ENCODE results near the gene DUSP23. TPM values are rescaled to one million over a fixed set of nuclear protein-coding genes. Genes with fewer than 3 reads are reported as not detected.

The DUSP23 gene
- 21.4 TPM for total RNA-seq

DNA sequence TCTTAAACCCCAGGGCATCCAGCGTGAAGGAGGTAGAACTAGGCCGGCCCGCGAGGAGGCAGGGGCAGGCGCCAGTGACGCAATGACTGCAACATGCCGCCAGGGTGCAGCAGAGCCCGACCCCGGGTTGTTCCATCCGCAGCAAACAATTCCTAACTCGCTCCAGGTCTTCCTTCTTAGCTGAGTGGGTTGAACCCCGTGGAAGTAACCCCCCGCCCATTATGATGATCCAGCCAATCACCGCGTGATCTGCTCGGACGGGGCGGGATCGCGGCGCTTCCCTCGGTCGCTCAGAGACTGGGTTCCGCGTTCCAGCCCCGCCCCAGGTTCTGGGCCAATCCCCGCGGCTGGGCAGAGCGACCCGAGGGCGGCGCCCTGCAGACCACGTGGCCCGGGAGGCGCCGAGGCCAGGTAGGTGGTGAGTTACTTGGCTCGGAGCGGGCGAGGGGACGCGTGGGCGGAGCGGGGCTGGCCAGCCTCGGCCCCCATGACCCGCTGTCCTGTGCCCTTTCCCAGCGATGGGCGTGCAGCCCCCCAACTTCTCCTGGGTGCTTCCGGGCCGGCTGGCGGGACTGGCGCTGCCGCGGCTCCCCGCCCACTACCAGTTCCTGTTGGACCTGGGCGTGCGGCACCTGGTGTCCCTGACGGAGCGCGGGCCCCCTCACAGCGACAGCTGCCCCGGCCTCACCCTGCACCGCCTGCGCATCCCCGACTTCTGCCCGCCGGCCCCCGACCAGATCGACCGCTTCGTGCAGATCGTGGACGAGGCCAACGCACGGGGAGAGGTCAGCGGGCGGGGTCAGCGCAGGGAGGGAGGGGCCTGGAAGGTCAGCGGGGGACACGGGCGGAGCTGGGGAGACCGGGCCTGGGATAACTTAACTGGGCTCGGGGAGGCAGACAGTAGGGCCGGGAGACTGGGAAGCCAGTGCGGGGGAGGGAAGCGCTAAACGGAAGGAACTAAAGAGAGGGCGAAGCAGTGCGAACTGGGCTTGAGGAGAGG, at the start of gene DUSP23:
DUSP23 (plus strand) TSS at position 380 of the 1,000 bp plus-strand sequence; CDS start at position 519, 139 bp downstream.
- DNase-seq: peak; percentile 95

DNA sequence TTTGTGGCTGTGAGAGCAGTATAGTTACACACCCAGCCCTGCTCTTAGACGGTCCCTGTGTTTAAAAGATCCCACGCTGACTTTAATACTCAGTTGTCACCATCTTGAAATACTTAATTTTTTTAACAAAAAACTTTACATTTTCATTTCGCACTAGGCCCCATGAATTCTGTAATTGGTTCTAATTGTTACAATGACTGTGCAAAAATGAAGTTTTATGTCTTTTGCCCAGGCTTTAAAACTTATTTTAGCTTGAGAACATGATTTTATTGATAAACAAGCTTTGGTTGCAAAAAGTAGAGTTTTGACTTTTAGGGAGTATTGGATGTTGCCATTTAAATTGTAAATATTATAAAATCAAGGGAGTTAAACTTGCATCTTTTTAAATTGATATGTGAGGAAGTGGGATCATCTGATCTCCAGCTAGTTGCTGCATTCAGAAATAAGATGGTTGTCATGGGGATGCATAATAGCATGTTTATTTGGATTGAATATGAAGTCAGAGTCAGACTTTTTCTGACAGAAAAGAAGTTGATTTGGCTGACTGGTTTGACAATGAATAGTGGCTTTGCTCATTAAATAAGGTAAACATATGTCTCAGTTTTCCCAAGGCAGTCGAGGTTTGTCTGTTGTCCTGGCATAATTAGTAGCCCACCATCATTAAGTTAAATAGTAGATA, 43.4 kb upstream of the DUSP23 start:
- DNase-seq: no peak

DNA sequence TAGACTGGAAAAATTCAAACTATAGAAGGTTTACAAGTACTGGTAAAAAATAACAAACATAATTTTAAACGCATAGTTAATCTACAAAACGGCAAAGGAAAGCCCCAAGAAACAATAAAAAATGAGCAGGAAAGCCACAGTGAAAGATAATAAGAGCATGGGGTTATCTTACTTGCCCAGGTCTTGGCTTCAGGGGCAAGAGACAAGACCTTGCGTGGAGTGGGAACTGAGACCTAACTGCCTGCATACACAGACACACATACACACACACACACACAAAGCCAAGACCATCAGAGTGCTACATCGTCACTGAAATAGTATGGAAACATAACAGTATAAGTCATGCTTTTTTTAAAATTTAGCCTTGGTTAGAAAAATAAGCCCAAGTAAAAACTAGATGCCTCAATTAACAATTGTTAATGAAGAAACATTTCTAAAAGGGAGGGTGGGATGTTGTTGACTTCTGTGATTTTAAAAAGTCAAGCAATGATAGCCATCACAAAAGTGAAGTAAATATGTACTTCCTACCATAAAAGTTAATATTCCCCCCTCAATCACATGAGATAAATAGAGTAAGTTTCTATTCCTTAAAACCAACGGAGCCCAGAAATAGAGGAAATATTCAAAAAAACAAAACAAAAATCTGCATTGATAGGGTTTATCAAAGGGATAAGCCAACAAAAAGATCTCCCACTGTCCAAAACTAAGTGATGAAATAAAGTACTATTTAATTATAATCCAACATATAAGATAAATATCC, 36.9 kb upstream of the DUSP23 start:
- DNase-seq: no peak

DNA sequence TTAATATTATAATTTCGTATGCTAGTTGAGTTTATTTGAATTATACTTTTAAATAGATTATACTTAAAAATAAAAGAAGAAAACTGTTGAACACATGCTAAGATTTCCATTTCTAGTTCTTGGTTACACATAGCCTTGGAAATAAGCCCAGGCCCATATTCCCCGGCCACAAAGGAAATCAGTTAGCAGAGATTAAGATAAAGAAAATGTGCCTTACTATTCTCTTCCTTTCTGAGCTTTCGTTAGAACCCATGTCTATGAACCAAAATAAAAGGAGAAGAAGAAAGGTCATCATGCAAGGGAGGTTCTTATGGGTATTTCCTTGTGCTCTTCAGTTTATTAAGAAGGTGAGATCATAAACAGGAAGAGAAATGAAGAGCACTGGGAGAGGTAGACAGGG, 34.1 kb upstream of the DUSP23 start:
- DNase-seq: no peak

DNA sequence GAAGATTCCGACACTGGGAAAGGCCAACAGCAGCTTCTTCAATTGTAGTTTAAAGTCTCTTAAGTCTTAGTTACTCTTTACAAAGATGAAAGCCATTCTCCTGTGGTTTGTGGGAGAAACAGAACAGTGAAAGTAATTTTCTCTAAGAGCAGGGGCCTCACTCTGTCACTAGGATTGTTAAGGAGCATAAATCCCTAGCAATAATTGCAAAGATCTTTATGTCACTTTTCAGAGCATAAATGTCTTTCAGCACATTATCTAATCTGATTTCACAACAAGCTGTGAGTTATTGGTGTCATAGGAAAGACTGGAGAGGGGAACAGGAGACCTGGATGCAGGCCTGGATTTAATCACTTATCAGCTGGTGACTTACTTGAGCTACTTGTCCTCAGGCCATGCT, 32.4 kb upstream of the DUSP23 start:
- DNase-seq: no peak

DNA sequence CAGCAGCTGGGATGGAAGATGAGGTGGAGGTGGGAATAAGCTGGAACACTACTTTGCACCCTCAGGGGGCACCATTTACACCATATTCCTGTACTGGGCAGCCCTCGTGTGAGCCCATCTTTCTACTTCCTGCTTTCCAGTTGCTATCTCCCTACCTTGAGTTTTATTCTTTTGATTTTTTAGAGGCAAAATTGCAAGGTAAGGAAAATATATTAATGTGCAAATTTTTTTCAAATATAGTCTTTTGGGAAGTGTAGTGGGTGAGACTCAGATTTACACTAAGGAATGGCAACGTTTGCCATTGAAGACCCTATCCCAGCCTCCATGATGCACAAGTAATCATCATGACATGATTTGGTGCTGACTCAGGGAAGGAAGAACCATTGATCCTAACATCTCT, 31.1 kb upstream of the DUSP23 start:
- no peak for DNase-seq

DNA sequence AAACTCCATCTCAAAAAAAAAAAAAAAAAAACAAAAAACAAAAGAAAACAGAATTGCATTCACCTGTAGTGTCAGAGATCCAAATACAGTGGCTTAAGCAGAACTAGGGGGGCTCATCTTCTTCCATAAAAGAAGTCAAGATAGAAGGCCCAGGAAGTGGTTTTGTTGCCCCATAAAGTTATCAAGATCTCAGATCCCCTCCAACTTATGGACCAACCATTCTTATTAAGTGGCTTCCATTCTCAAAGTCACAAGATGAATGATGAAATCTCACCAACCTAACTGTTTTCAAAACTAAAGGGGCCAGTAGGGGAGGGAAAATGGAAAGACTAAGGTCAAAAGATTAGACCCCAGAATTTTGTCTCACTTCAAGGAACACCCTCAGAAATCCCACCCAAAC, 30.1 kb upstream of the DUSP23 start:
- DNase-seq: no peak

DNA sequence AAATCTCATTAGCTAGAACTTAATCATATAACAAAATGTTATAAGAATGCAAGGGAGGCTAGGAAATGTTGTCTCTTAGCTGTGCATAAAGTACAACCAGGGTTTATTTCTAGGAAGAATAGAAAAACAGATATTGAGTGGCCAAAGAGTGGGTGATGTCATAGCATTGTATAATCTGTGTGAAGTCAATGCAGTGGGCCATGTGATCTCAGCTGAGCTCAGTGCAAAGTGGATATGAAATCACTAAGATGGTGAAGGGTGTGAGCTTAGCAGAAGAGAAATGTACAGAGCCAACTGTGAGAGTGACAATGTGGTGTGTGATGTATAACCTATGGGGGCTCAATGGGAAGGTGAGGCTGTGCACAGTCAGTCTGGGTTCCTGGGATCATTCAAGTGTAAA, 29.7 kb upstream of the DUSP23 start:
- no peak for DNase-seq

DNA sequence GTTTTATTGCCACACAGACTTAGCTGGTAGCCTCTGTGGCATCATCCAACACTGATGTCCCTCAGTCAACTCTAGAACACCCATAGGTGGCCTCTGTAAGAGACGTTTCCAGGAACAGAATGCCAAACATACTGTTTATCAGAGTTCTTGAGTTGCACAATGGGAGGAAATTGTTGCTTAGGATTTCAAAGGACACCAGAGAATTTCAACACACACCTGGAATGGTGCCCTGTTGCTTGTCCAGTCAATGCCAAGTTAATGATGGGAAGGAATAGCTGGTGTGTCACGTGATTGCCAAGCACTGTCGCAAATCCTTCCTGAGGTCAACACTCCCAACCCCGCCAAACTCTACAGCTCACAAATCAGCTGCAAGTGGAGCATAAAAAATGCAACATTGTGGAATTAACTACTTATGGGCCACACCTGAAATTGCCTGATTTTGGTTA, 28.6 kb upstream of the DUSP23 start:
- DNase-seq: no peak

DNA sequence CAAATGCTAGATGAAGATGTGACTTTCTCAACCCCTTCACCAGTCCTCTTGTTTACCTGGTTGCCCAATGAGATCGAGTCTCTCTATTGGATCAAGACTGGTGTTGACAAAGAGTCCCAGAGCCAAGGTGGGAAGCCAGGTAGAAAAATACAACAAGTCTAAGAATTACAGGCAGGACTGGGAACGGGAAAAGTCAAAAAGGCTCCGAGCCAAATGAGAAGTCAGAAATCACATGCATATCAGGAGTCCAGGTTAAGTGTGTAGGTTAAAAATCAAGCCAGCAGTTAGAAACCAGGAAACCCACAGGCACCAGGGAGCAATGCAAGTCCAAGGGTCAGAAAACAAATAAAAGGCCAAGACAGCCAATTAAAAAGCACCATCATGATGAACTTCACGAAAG, 27.4 kb upstream of the DUSP23 start:
- DNase-seq: no peak

DNA sequence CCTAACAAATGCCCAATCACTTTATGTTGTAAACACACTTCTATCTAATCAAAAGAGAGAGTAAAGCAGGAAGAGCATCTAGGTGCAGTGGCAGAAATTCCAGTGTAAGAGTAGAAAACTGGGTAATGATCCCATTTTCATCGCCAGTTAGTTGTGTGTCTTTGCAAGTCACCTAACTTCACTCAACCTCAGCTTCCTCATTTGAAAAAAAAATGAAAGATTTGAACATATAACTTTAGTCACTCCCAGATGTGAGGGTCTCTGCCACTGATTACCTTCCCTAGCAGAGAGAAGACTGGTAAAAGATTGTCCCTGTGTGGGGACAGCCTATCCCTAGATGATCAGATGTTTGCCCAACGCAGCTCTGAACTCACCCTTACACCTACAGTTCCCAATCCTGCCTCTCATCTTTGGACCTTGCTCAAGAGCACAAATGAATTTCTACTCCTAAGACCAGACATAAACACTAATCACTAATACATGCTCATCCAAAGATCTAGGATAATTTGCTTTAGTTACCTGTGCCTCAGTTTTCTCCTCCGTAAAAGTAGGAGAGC, 25.2 kb upstream of the DUSP23 start:
- no peak for DNase-seq

DNA sequence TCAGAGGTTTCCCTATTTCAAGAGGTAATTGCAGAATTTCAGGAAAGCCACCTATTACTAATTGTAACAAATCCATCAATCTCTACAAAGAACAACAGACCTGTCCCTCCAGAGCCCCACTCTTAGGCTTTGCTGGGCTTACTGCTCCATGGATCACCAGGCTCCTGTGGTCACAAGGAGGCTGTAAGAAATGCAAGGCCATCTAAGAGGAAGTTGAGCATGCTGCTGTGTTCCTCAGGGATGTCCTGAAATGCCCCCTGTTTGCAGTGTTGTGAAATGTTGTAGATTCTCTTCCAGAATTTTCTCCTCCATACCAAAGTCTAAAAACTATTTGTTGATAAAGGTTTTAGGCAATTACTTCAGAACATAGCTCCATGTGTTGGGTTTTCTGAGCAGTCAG, 24.4 kb upstream of the DUSP23 start:
- no peak for DNase-seq

DNA sequence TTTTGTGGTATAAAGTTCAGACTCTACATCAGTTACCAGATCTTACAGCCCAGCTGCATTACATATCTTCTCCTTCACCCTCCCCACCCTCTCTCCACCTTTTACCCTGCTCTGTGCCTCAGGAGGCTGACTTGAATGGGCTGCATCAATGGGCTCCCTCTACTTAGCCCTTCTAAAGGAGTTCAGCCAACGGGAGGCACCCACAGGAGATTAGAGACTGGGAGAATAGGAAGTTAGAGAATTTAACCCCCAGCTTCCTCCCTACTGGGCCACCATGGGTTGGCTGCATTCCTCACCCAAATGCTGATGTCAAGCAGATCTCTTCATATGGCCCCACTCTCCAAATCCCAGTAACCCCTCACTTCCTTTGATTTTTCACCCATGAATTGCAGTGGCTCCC, 17.1 kb upstream of the DUSP23 start:
- no peak for DNase-seq

DNA sequence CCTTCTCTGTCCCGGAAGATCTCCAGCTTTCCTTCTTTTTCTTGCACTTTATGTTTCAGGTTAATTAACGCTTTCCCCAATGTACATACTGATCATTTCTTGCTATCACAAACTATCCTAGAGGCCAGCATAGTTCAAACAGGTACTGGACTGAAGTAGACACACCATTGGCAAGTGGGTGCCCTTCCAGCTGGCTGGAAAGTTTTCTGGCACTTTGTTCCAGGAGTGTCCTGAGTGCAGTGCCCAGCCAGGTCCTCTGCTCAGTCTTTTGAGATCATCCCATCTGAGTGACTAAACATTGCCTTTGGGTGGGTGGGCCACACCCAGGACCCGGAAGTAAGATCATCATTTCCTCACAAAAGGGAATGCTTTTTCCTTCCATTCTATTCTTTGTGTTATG, 15.0 kb upstream of the DUSP23 start:
- DNase-seq: no peak

DNA sequence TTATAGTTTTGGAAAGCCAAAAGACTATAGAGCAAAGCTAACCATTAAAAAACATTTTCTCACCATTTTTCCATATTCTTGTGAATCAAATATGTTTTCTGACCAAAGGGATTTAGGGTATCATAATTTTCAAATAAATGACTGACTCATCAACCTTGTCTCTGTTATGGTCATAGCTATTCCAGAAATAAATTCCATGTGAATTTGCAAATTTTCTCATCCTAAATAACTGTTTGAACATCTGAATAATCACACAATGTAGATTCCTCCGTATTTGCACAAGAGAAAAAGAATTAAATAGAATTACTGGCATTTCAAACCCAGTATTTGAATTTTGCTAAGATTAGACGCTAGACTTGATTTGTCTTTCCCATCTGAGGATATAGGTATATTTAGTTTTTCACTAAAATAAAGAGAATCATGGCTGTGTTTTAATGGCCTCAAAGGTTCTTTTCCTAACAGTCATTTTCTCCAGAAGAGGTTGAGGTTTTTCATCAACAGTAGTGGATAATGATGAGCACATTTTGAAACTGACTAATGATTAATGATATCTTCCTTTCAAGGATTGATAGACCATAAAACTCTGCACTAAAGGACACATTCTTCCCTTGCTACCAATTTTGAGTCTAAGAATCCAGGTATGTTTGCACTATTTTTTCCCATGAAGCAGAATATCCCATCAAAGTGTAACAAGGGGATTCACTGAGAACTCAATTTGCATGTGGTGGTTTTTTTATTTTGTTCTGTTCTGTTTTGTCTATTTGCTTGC, 9.5 kb upstream of the DUSP23 start:
- no peak for DNase-seq

DNA sequence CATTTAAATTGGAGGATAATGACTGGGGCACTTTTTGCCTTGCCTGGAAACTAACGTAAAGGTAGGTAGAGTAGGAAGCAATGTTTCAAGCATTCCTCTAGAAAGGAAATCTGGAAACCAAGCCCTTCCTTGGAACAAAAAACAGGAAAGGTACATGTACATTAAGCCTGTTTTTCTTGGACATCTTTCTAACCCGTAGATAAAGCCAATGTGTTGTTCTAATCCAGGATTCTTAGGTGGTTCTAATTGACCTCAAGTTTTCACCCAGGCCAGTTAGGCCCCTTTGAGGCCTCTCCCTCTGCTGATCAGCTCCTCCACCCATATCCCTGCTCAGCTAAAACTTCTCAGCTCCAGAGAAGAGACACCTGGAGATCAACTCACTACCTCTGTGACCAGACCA, 6.3 kb upstream of the DUSP23 start:
- DNase-seq: no peak

DNA sequence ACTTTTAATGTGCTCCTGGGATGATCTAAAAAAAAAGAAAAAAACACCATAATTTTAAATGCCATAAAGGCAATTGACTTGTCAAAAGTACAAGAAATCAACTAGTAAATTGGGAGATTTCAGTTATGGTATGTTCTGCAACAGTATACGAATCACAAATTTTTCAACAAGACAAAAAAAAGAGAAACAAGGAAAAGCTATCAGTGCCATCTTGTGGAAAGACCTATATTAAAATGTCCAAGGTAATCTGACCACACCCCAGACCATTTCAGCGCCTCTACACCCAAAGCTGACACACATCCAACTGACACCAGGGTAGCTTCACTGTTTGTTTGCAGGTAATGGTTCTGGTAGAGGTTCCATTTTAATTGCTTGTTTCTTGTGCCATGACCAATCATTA, 5.0 kb upstream of the DUSP23 start:
- DNase-seq: no peak

DNA sequence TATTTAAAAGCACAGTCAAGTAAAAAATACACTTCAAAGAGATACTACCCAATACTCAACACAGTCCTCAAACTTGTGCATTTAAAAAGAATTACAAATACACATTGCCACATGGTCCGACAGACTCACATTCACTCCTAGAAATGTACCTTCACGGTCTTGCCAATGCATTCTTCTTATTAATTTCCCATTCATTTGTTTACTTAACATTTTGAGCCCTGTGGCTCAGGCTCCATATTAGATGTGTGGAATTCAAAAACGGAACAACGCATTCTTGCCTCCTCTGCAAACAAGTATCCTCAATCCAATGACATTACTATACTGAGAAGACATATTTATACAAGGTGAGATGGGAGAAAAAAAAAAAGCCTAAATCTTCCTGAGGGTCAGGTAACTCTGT, 2.5 kb upstream of the DUSP23 start:
- no peak for DNase-seq

DNA sequence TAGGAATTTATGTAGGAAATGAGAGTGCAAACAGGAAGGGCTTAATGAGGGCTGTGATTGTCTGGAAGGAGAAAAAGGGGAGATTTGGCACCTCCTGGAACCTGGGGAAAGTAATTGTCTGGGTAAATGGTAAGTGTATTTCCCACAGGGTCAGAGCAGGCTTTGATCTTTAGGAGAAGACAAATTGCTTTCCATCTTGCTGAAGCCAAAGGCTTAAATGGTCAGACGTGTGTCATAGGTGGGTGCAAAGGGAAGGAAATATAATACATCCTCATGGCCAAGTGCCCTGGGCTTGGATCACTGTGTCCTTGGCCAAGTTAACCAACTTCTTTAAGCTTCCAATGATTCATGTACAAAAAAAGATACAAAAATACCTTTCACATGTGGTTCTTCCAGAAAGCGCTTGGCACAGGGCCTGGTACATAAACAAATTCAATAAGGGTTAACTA, 1.3 kb upstream of the DUSP23 start:
- DNase-seq: no peak

DNA sequence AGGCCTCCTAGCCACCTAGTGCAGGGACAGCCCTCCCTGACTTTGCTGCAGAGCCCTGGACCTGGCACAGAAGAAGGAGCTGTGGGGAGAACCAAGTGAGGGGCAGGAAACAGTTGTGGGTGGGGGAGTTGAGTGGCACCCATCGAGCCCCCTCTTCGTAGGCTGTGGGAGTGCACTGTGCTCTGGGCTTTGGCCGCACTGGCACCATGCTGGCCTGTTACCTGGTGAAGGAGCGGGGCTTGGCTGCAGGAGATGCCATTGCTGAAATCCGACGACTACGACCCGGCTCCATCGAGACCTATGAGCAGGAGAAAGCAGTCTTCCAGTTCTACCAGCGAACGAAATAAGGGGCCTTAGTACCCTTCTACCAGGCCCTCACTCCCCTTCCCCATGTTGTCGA, 1.2 kb downstream of the DUSP23 start:
- no peak for DNase-seq

DNA sequence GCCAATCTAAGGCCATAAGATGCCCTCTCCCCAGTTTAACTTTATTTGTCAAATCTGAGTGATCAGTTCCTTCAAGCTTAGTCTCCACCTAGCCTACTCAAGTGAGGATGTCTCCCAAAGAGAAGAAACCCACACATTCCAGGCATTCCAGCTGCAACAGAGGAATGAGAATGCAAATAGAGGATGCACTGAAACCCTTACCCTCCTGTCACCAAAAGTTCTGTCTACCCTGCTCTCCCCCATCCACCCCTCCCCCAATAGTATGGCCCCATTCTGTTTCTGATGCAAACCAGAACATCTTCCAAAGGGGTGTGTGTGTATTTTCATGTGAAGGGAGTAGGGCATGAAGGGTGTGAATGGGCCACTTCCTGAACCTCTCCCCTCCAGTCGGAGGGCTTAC, 3.0 kb downstream of the DUSP23 start:
- DNase-seq: no peak

DNA sequence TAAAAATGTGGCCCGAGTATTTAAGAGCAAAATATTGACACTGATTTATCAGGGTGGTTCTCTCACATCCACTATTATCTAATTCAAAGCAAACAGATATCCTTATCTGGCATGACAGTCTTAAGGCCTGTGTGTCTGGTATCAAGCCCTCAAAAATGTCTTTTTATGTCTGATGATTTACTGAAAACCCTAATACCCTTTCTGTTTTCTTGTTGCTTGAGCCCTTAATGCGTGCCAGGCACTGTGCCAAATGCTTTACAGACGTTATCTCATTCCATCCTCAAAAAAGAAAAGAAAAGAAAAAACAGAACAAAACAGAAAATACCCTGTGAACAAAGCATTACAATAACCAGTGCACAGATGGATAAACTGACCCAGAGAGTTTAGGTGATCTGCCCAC, 5.7 kb downstream of the DUSP23 start:
- no peak for DNase-seq
